T-helper 22 cell (primary cell): ENCODE data around the gene RBM19.

Experiments
- DNase-seq: peaks from one replicate; pipeline ENCODE4 v3.0.0-alpha.2; 2020; ENCODE audit warnings: low read depth

Gene RBM19

GRCh38 chr12:113855998-113856397 lies 110.1 kb downstream of the RBM19 start:
- DNase-seq: no peak

- no peak for DNase-seq
Measured at GRCh38 chr12:113854385-113855142, 111.6 kb downstream of the RBM19 start.

- no peak for DNase-seq
Measured at GRCh38 chr12:113853491-113853890, 112.6 kb downstream of the RBM19 start.

GRCh38 chr12:113852695-113853490 lies 113.2 kb downstream of the RBM19 start:
- no peak for DNase-seq

GRCh38 chr12:113852264-113852663 lies 113.9 kb downstream of the RBM19 start:
- DNase-seq: no peak

- DNase-seq: no peak
Measured at GRCh38 chr12:113850309-113851056, 115.6 kb downstream of the RBM19 start.

- DNase-seq: no peak
Measured at GRCh38 chr12:113847856-113848255, 118.3 kb downstream of the RBM19 start.

GRCh38 chr12:113846883-113847755 lies 119.0 kb downstream of the RBM19 start:
- DNase-seq: no peak

GRCh38 chr12:113845900-113846674 lies 120.0 kb downstream of the RBM19 start:
- no peak for DNase-seq

GRCh38 chr12:113844495-113845210 lies 121.5 kb downstream of the RBM19 start:
- DNase-seq: no peak

- DNase-seq: no peak
Measured at GRCh38 chr12:113842699-113843098, 123.4 kb downstream of the RBM19 start.

GRCh38 chr12:113841786-113842185 lies 124.3 kb downstream of the RBM19 start:
- DNase-seq: no peak

- no peak for DNase-seq
Measured at GRCh38 chr12:113840401-113841042, 125.6 kb downstream of the RBM19 start.

GRCh38 chr12:113838896-113839295 lies 127.2 kb downstream of the RBM19 start:
- DNase-seq: no peak

GRCh38 chr12:113837528-113838296 lies 128.4 kb downstream of the RBM19 start:
- no peak for DNase-seq

- DNase-seq: no peak
Measured at GRCh38 chr12:113837084-113837483, 129.0 kb downstream of the RBM19 start.

- DNase-seq: no peak
Measured at GRCh38 chr12:113835896-113836295, 130.2 kb downstream of the RBM19 start.

GRCh38 chr12:113835433-113835832 lies 130.7 kb downstream of the RBM19 start:
- DNase-seq: no peak

GRCh38 chr12:113833422-113833821 lies 132.7 kb downstream of the RBM19 start:
- DNase-seq: no peak
